ENCODE results near the gene LPAR2. TPM values are rescaled to one million over a fixed set of nuclear protein-coding genes. Genes with fewer than 3 reads are reported as not detected.

The LPAR2 gene
- total RNA-seq, 3 donors from 2014 or later: 10.9 to 30.0 (median 17.1) TPM

GRCh38 chr19:19637186-19637522 lies 9.1 kb upstream of the LPAR2 start:
- no peak for ATAC-seq
- H3K9me3 ChIP-seq: no peaks in the 10 kb centered on the region
- no peak overlapping the region for H3K4me3 ChIP-seq
- no peak for TF ChIP-seq CTCF (IDR thresholded peaks at IDR 0.05)
- no peaks in the 10 kb centered on the region for H3K4me1 ChIP-seq (ENCODE audit: low read depth)
- H3K36me3 ChIP-seq (ENCODE audit: low read depth): no peaks in the 10 kb centered on the region
- no peak for DNase-seq
- intact Hi-C loops (cut with DNase I, micrococcal nuclease): no loop called here

- H3K36me3 ChIP-seq (ENCODE audit: low read depth): no peaks in the 10 kb centered on the region
- intact Hi-C loops (cut with DNase I, micrococcal nuclease): no loop called here
Observed at GRCh38 chr19:19636573-19637185, 8.7 kb upstream of the LPAR2 start.

GRCh38 chr19:19635313-19635702 lies 7.3 kb upstream of the LPAR2 start:
- intact Hi-C loops (cut with DNase I, micrococcal nuclease): no loop called here
- no peaks in the 10 kb centered on the region for H3K36me3 ChIP-seq (ENCODE audit: low read depth)
- ATAC-seq: no peak

More at GRCh38 chr19:19636573-19637185, 8.7 kb upstream of the LPAR2 start:
- no peaks in the 10 kb centered on the region for H3K9me3 ChIP-seq
- ATAC-seq: no peak
- no peak overlapping the region for H3K4me3 ChIP-seq
- DNase-seq: no peak
- H3K4me1 ChIP-seq (ENCODE audit: low read depth): no peaks in the 10 kb centered on the region
- no peak for TF ChIP-seq CTCF (IDR thresholded peaks at IDR 0.05)

GRCh38 chr19:19634516-19635312 lies 6.7 kb upstream of the LPAR2 start:
- ATAC-seq: no peak
- intact Hi-C loops (cut with DNase I, micrococcal nuclease): no loop called here
- H3K36me3 ChIP-seq (ENCODE audit: low read depth): no peaks in the 10 kb centered on the region
- TF ChIP-seq CTCF (IDR thresholded peaks at IDR 0.05): no peak
- DNase-seq: no peak
- no peaks in the 10 kb centered on the region for H3K9me3 ChIP-seq
- no peak overlapping the region for H3K4me3 ChIP-seq
- H3K4me1 ChIP-seq (ENCODE audit: low read depth): no peaks in the 10 kb centered on the region

More at GRCh38 chr19:19635313-19635702, 7.3 kb upstream of the LPAR2 start:
- no peaks in the 10 kb centered on the region for H3K4me1 ChIP-seq (ENCODE audit: low read depth)
- no peak for DNase-seq
- H3K9me3 ChIP-seq: no peaks in the 10 kb centered on the region
- no peak overlapping the region for H3K4me3 ChIP-seq
- no peak for TF ChIP-seq CTCF (IDR thresholded peaks at IDR 0.05)

- no peaks in the 10 kb centered on the region for H3K36me3 ChIP-seq (ENCODE audit: low read depth)
- ATAC-seq: no peak
- H3K9me3 ChIP-seq: no peaks in the 10 kb centered on the region
- H3K4me3 ChIP-seq: no peak overlapping the region
- TF ChIP-seq CTCF (IDR thresholded peaks at IDR 0.05): no peak
- H3K4me1 ChIP-seq (ENCODE audit: low read depth): no peaks in the 10 kb centered on the region
- no peak for DNase-seq
- intact Hi-C loops (cut with DNase I, micrococcal nuclease): no loop called here
Observed at GRCh38 chr19:19633711-19634515, 5.9 kb upstream of the LPAR2 start.

Measured in mucosa of descending colon (tissue), 3 donors.